ENCODE measurements around the gene IKZF3.

The IKZF3 gene

DNA sequence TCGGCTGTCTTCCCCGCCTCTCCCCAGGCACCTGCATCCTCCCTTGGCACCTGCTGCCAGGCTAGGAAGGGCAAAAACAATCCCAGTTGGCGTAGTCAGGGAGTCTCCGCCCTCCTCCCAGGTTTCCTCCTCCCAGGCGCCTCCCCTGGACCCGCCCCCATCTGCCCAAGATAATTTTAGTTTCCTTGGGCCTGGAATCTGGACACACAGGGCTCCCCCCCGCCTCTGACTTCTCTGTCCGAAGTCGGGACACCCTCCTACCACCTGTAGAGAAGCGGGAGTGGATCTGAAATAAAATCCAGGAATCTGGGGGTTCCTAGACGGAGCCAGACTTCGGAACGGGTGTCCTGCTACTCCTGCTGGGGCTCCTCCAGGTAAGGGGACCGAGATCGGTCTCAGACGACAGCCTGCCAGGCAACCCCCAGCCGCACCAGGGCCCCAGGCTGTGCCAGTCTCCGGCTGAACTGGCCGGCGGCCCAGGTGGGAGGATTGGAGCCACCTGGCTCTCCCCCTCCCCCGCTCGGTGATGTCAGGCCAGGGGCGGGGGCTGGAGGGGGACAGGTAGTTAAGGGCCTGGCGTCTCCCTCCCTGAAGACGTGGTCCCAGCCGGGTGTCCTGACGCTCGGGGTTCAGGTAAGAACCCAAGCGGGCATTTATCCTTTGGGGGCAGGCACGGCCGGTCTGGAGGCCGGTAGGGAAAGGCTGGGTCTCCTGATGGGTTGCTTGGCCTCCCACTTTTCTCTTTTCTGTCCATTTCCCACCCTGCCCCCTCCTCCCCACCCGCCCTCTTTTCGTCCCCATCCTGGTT, 126.1 kb downstream of the IKZF3 start, which contains the start of gene GRB7:
TSS of gene GRB7 (plus strand) at position 179 of the 808 bp plus-strand sequence. CDS start 4,364 bp downstream, outside the sequence.
- CTCF ChIA-PET = interaction anchor here (1.7 to 1.9 kb wide), 2 partner anchors 115 to 116 kb away, joined by 4 read pairs; no protein-coding TSS in a partner anchor
- no peak for DNase-seq (ENCODE audit: extremely low spot score)
- TF ChIP-seq, protein P1, sequence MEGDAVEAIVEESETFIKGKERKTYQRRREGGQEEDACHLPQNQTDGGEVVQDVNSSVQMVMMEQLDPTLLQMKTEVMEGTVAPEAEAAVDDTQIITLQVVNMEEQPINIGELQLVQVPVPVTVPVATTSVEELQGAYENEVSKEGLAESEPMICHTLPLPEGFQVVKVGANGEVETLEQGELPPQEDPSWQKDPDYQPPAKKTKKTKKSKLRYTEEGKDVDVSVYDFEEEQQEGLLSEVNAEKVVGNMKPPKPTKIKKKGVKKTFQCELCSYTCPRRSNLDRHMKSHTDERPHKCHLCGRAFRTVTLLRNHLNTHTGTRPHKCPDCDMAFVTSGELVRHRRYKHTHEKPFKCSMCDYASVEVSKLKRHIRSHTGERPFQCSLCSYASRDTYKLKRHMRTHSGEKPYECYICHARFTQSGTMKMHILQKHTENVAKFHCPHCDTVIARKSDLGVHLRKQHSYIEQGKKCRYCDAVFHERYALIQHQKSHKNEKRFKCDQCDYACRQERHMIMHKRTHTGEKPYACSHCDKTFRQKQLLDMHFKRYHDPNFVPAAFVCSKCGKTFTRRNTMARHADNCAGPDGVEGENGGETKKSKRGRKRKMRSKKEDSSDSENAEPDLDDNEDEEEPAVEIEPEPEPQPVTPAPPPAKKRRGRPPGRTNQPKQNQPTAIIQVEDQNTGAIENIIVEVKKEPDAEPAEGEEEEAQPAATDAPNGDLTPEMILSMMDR (IDR thresholded peaks at IDR 0.05; ENCODE audit: control extremely low read depth, extremely low read depth, low read depth, missing control alignments) = no peak
- POLR2A ChIA-PET = no interaction called here

DNA sequence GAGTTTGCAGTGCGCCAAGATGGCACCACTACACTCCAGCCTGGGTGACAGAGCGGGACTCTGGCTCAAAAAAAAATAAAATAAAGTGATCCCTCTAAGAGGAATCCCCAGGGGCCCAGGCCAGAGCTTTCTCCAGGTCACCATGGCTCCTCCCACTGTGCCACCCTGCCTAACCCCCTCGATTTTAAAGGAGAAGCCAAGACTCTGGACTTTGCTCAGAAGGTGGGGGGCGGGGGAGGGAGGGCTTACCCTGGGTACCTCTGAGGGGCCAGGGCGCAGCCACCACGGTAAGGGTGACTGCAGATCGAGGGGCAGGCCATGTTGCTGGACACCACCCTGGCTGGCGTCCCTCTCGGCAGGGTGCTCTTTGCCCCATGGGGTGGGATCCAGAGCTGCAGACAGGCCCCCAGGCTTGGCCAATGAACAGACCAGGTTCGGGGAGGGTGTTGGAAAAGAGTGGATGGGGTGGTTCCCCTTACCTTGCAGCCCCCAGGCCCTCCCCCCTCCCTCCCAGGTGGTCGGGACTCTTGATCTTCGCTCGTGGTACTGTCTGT, 126.8 kb downstream of the IKZF3 start:
- CTCF ChIA-PET = interaction anchor here (1.7 to 1.9 kb wide), 2 partner anchors 114 to 116 kb away, joined by 4 read pairs; no protein-coding TSS in a partner anchor

DNA sequence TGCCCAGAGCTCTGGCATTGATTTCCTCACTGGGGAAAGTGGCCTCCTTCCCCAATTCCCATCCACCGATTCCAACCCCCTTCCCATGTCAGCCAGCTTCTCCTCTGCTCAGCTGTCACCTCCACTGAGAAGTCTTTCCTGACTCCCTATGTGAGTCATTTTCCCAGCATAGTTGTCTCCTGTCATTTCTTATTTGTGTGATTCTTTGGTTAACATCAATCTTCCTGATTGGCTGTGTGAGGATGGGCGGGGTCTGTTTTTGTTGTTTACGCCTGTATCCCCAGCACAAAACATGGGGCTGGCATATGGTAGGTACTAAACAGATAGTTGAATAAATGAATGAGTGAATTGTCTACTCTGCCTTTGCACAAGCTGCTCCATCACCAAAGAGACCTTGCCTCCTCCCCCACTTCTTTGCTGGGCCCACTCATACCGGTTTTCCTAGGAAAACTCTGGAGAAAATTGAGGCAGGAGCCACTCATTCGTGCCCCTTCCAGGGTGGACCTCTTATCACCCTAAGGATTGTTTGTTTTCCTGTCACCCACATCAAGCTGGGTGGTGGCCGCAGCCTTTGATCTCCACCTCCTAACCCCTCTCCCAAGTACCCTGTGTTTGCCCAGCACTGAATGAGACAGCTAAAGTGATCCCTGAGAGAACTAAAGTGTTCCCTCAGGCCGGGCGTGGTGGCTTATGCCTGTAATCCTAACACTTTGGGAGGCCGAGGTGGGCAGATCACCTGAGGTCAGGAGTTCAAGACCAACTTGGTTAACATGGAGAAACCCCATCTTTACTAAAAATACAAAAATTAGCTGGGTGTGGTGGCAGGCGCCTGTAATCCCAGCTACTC, 127.6 kb downstream of the IKZF3 start:
- TF ChIP-seq, protein P1 (IDR thresholded peaks at IDR 0.05; ENCODE audit: control extremely low read depth, extremely low read depth, low read depth, missing control alignments) = no peak
- ChIA-PET CTCF (interaction anchor here (1.7 to 1.9 kb wide), 2 partner anchors 113 to 115 kb away, joined by 4 read pairs; no protein-coding TSS in a partner anchor), POLR2A (no interaction called here)
- no peak for DNase-seq (ENCODE audit: extremely low spot score)

More for the DNA sequence above, 126.8 kb downstream of the IKZF3 start:
- no peak for DNase-seq (ENCODE audit: extremely low spot score)
- TF ChIP-seq, protein P1 (IDR thresholded peaks at IDR 0.05; ENCODE audit: control extremely low read depth, extremely low read depth, low read depth, missing control alignments) = no peak
- POLR2A ChIA-PET = no interaction called here

- no peak for DNase-seq (ENCODE audit: extremely low spot score)
- TF ChIP-seq, protein P1 (IDR thresholded peaks at IDR 0.05; ENCODE audit: control extremely low read depth, extremely low read depth, low read depth, missing control alignments) = no peak
- ChIA-PET POLR2A (no interaction called here), CTCF (interaction anchor here (1.7 to 1.9 kb wide), 2 partner anchors 113 to 114 kb away, joined by 4 read pairs; no protein-coding TSS in a partner anchor)
Measured at GRCh38 chr17:39735882-39736281, 128.2 kb downstream of the IKZF3 start.

GRCh38 chr17:39732586-39732985, 131.5 kb downstream of the IKZF3 start:
- POLR2A ChIA-PET = no interaction called here
- CTCF ChIA-PET = interaction anchor here (1.2 to 5.9 kb wide), 3 partner anchors 16 to 111 kb away, joined by 4 to 57 read pairs (median 5); no protein-coding TSS in a partner anchor
- no peak for DNase-seq (ENCODE audit: extremely low spot score)
- TF ChIP-seq, protein P1 (IDR thresholded peaks at IDR 0.05; ENCODE audit: control extremely low read depth, extremely low read depth, low read depth, missing control alignments) = no peak
